ENCODE measurements around the gene ADCYAP1R1. TPM values are rescaled to one million over a fixed set of nuclear protein-coding genes. Genes with fewer than 3 reads are reported as not detected.

The ADCYAP1R1 gene
- total and polyA plus RNA-seq, 2 of the 8 experiments (the other 6 are each of a cell fraction or from before 2014, with no cell fraction given), result 14.4 to 14.6 TPM

- TF ChIP-seq EP300 (IDR thresholded peaks at IDR 0.05; ENCODE audit: borderline replicate concordance in 1 of 2, low read depth in 2 of 2, low read length in 2 of 2) (no peak), RAD21 (IDR thresholded peaks at IDR 0.05 in 1 of 2, conservative IDR thresholded peaks at IDR 0.05 in 1 of 2; ENCODE audit: low read depth in 2 of 2, low read length in 2 of 2) (no peak), POLR2AphosphoS5 (IDR thresholded peaks at IDR 0.05; ENCODE audit: low read depth, low read length) (no peak), CHD7 (IDR thresholded peaks at IDR 0.05; ENCODE audit: insufficient replicate concordance, low read length) (no peak), NANOG (IDR thresholded peaks at IDR 0.05; ENCODE audit: insufficient read depth, low read depth, low read length, poor library complexity, severe bottlenecking) (no peak), SRF (IDR thresholded peaks at IDR 0.05; ENCODE audit: low read depth, low read length) (no peak)
- TF ChIP-seq, protein P1, sequence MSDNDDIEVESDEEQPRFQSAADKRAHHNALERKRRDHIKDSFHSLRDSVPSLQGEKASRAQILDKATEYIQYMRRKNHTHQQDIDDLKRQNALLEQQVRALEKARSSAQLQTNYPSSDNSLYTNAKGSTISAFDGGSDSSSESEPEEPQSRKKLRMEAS (IDR thresholded peaks at IDR 0.05), result no peak
These were observed 71.2 kb downstream of the ADCYAP1R1 start (continued) for GRCh38 chr7:31123321-31123720.
